Common myeloid progenitor, CD34-positive (primary cell): ENCODE measurements around the gene ZNF816.
A peak's percentile ranks its signal among the peaks of the same experiment; 100 is the strongest.
"Not testable (repeated sequence)": the region's sequence is repeated elsewhere in the genome, so short reads cannot be mapped to it uniquely, and the experiment has no call there.

ENCODE experiments used
- CTCF ChIA-PET: fragments of 350-600 bp; sonication (Branson Sonifier 250); formaldehyde crosslinking; loops from one replicate; lab custom pipeline; 2021; ENCODE audit warnings: antibody characterized with exemption; lab: Charles Lee
- POLR2A ChIA-PET: fragments of 350-600 bp; sonication (Branson Sonifier 250); formaldehyde crosslinking; loops from one replicate; lab custom pipeline; 2021; ENCODE audit warnings: antibody characterized with exemption; lab: Charles Lee
- DNase-seq, 3 donors: peaks; one replicate each; pipeline versions ENCODE4 v3.0.0 to v3.0.0-alpha.2; 2013
- H3K27ac ChIP-seq, 2 experiments: 1 replicate in 1 of 2; 2 replicates in 1 of 2; pipeline ENCODE4 v1.7.0; 2013; ENCODE audit warnings: inconsistent platforms in 2 of 2, low read length in 2 of 2, mild to moderate bottlenecking in 2 of 2, low read depth in 1 of 2, moderate library complexity in 1 of 2; ENCODE audit not compliant: severe bottlenecking in 2 of 2, insufficient read depth in 1 of 2, poor library complexity in 1 of 2
- H3K27me3 ChIP-seq, 5 experiments: replicated peaks in 2 of 5; 1 replicate in 3 of 5; 2 replicates in 2 of 5; pipeline versions ENCODE4 v1.6.1 to v1.7.0; 2013; ENCODE audit warnings: low read length in 4 of 5, mild to moderate bottlenecking in 2 of 5, moderate library complexity in 2 of 5, inconsistent platforms in 1 of 5; ENCODE audit not compliant: insufficient read depth in 5 of 5, control insufficient read depth in 4 of 5
- H3K36me3 ChIP-seq, 4 experiments: 1 replicate in 2 of 4; 2 replicates in 2 of 4; pipeline versions ENCODE4 v1.6.1 to v1.7.0; 2013; ENCODE audit warnings: low read length in 3 of 4, control low read depth in 1 of 4, mild to moderate bottlenecking in 1 of 4; ENCODE audit not compliant: control insufficient read depth in 4 of 4, insufficient read depth in 4 of 4
- H3K4me1 ChIP-seq, 4 experiments: 1 replicate in 3 of 4; 2 replicates in 1 of 4; pipeline versions ENCODE4 v1.6.1 to v1.7.1; 2013; ENCODE audit warnings: low read length in 3 of 4, mild to moderate bottlenecking in 3 of 4, control low read depth in 1 of 4, inconsistent platforms in 1 of 4, moderate library complexity in 1 of 4; ENCODE audit not compliant: control insufficient read depth in 4 of 4, insufficient read depth in 4 of 4; ENCODE audit errors: control extremely low read depth in 1 of 4
- H3K4me3 ChIP-seq, 7 experiments: 1 replicate in 4 of 7; 2 replicates in 3 of 7; pipeline versions ENCODE4 v1.5.1 to v1.7.0; 2013; ENCODE audit warnings: mild to moderate bottlenecking in 7 of 7, low read length in 6 of 7, moderate library complexity in 6 of 7, inconsistent platforms in 2 of 7, low read depth in 2 of 7, control low read depth in 1 of 7; ENCODE audit not compliant: insufficient read depth in 4 of 7, control insufficient read depth in 1 of 7; ENCODE audit errors: extremely low read depth in 1 of 7
- H3K9me3 ChIP-seq, 5 experiments: 1 replicate in 4 of 5; 2 replicates in 1 of 5; pipeline versions ENCODE4 v1.6.1 to v1.7.1; 2013; ENCODE audit warnings: low read length in 4 of 5, mild to moderate bottlenecking in 2 of 5, inconsistent platforms in 1 of 5, low read depth in 1 of 5, moderate library complexity in 1 of 5; ENCODE audit not compliant: control insufficient read depth in 4 of 5, insufficient read depth in 2 of 5; ENCODE audit errors: control extremely low read depth in 1 of 5
- WGBS: methylation state at CpG from one replicate; pipeline ENCODE4 v1.1.5; 2013; ENCODE audit not compliant: insufficient coverage; 5-methylcytosine and 5-hydroxymethylcytosine counted together

The ZNF816 gene

GRCh38 chr19:52943134-52943883, 19.4 kb downstream of the ZNF816 start:
- CTCF ChIA-PET, result no interaction called here
- H3K9me3 ChIP-seq, result peaks cover 0 to 32% (median 13%) of the 10 kb centered on the region in 5 experiments

GRCh38 chr19:52942386-52943133, 20.1 kb downstream of the ZNF816 start:
- peaks cover 0 to 26% (median 8%) of the 10 kb centered on the region in 5 experiments for H3K9me3 ChIP-seq
- peak overlapping the region; percentile 94 to 97 for H3K27ac ChIP-seq
- WGBS, result 0% methylated on average over 13 of the region's 43 CpGs
- POLR2A ChIA-PET, result interaction anchor here (0.6 to 1.4 kb wide), 4 partner anchors 12 to 252 kb away, joined by 3 to 15 read pairs (median 3); partner anchors contain the start of gene ZNF816
- CTCF ChIA-PET, result no interaction called here
- H3K36me3 ChIP-seq, result no peaks in the 10 kb centered on the region
- peak overlapping the region; percentile 88 to 98 (median 92) for H3K4me3 ChIP-seq
- H3K27me3 ChIP-seq, result no peaks in the 10 kb centered on the region
- H3K4me1 ChIP-seq, result peaks cover 9 to 48% (median 32%) of the 10 kb centered on the region in 4 experiments
- DNase-seq, result peak; percentile 90 to 96 (median 96)

More at GRCh38 chr19:52943134-52943883, 19.4 kb downstream of the ZNF816 start:
- Histone ChIP-seq H3K27ac (peak overlapping the region; percentile 84 to 94), H3K27me3 (no peaks in the 10 kb centered on the region), H3K4me1 (peaks cover 4 to 40% (median 27%) of the 10 kb centered on the region in 4 experiments), H3K4me3 (peak overlapping the region; percentile 43 to 98 (median 80)), H3K36me3 (no peaks in the 10 kb centered on the region)
- POLR2A ChIA-PET, result interaction anchor here (0.6 to 1.4 kb wide), 4 partner anchors 12 to 253 kb away, joined by 3 to 15 read pairs (median 3); partner anchors contain the start of gene ZNF816
- peak in 1 of 3 donors; percentile 97 for DNase-seq
- WGBS, result 86% methylated on average over 17 of the region's 29 CpGs

- Histone ChIP-seq H3K4me3 (peak overlapping the region; percentile 88 to 98 (median 92)), H3K9me3 (peaks cover 0 to 22% (median 3%) of the 10 kb centered on the region in 5 experiments), H3K27ac (peak overlapping the region; percentile 94 to 97), H3K27me3 (no peaks in the 10 kb centered on the region), H3K4me1 (peaks cover 9 to 54% (median 38%) of the 10 kb centered on the region in 4 experiments), H3K36me3 (peaks cover 0 to 3% (median under 1%) of the 10 kb centered on the region in 4 experiments)
- ChIA-PET CTCF (no interaction called here), POLR2A (interaction anchor here (0.6 to 1.4 kb wide), 3 partner anchors 12 to 22 kb away, joined by 3 to 15 read pairs (median 3); partner anchors contain the start of gene ZNF816)
- 0% methylated on average over 26 of the region's 26 CpGs for WGBS
- DNase-seq, result peak in 1 of 3 donors; percentile 25
Observed at GRCh38 chr19:52941941-52942385, 20.7 kb downstream of the ZNF816 start.

GRCh38 chr19:52941523-52941922, 21.2 kb downstream of the ZNF816 start:
- peaks cover 0 to 17% (median 0%) of the 10 kb centered on the region in 5 experiments for H3K9me3 ChIP-seq
- POLR2A ChIA-PET, result interaction anchor here (0.6 to 0.8 kb wide), 2 partner anchors 13 to 22 kb away, joined by 3 read pairs; no protein-coding TSS in a partner anchor
- WGBS, result 90% methylated on average over 1 of the region's 2 CpGs
- DNase-seq, H3K27me3 ChIP-seq, CTCF ChIA-PET, H3K36me3 ChIP-seq: not testable (repeated sequence)
- peak overlapping the region; percentile 88 to 98 (median 92) for H3K4me3 ChIP-seq
- H3K27ac ChIP-seq, result peak overlapping the region; percentile 94 to 97
- peaks cover 9 to 58% (median 42%) of the 10 kb centered on the region in 4 experiments for H3K4me1 ChIP-seq

GRCh38 chr19:52940905-52941304, 21.8 kb downstream of the ZNF816 start:
- H3K4me1 ChIP-seq, result peaks cover 9 to 64% (median 46%) of the 10 kb centered on the region in 4 experiments
- POLR2A ChIA-PET, result interaction anchor here (0.8 to 1.0 kb wide), 2 partner anchors 17 to 23 kb away, joined by 3 read pairs; no protein-coding TSS in a partner anchor
- H3K27me3 ChIP-seq, H3K36me3 ChIP-seq, DNase-seq, CTCF ChIA-PET: not testable (repeated sequence)
- H3K4me3 ChIP-seq, result peak overlapping the region in 5 of 7 experiments; percentile 91 to 98 (median 96)
- peak overlapping the region; percentile 94 to 97 for H3K27ac ChIP-seq
- 85% methylated on average over 5 of the region's 5 CpGs for WGBS
- H3K9me3 ChIP-seq, result peaks cover 0 to 11% (median 0%) of the 10 kb centered on the region in 5 experiments

- Histone ChIP-seq H3K36me3 (peaks cover 0 to 11% (median 4%) of the 10 kb centered on the region in 4 experiments), H3K27ac (peak overlapping the region; percentile 50 to 92), H3K27me3 (no peaks in the 10 kb centered on the region), H3K4me1 (peaks cover 15 to 82% (median 59%) of the 10 kb centered on the region in 4 experiments), H3K4me3 (peak overlapping the region in 4 of 7 experiments; percentile 31 to 98 (median 50)), H3K9me3 (peaks cover 0 to 15% (median 0%) of the 10 kb centered on the region in 5 experiments)
- POLR2A ChIA-PET, result interaction anchor here (1.0 kb wide), 2 partner anchors 15 to 398 kb away, joined by 4 read pairs; no protein-coding TSS in a partner anchor
- CTCF ChIA-PET, result interaction anchor here (2.0 to 2.3 kb wide), 2 partner anchors 12 to 17 kb away, joined by 5 to 6 read pairs; no protein-coding TSS in a partner anchor
- no CpG with 5 or more reads among the region's 5 CpGs for WGBS
- DNase-seq, result peak in 2 of 3 donors; percentile 68 to 80
Observed at GRCh38 chr19:52938761-52939160, 23.9 kb downstream of the ZNF816 start.
